Measurements from ENCODE around the gene TLDC2.
"Not testable (repeated sequence)": the region's sequence is repeated elsewhere in the genome, so short reads cannot be mapped to it uniquely, and the experiment has no call there.

The TLDC2 gene

DNA sequence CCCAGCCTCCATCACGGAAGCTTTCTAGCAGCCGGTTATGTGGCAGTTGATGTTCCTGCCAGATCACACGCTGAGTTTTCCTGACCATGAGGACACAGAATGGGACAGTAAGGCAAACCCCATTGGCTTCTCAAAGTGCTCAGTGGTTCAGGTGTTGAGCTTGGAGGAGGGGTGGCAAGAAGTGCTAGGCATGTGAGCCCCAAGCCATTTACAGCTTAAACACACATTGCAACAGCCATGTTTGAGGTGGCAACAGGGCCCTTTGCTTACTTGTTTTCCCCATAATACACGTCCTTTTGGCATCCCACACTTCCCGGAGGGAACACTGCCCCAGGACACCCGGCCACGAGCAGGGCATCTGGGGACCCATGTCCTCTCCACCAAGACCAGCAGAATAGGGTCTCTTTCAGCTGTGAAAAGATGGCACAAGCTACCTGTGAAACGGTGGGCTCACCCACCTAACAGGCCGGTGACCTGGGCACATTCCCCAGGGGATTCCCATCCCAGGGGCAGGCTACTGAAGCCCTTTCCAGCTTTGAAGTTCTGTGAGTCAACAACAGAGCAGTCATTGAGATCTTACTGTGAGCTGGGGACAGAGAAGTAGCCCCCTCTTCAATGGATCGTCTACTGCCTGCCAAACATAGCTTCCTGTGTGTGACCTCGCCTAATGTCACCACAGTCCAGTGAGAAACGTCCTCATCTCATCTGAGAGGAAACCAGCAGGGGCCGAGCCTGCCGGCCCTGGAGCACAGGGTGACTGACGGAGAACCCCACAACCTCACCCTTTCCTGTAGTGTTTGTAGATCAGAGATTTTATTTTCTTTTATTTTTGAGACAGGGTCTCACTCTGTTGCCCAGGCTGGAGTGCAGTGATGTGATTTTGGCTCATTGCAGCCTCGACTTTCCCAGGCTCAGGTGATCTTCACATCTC is 4.0 kb upstream of the TLDC2 start:
- TF ChIP-seq, protein P1, sequence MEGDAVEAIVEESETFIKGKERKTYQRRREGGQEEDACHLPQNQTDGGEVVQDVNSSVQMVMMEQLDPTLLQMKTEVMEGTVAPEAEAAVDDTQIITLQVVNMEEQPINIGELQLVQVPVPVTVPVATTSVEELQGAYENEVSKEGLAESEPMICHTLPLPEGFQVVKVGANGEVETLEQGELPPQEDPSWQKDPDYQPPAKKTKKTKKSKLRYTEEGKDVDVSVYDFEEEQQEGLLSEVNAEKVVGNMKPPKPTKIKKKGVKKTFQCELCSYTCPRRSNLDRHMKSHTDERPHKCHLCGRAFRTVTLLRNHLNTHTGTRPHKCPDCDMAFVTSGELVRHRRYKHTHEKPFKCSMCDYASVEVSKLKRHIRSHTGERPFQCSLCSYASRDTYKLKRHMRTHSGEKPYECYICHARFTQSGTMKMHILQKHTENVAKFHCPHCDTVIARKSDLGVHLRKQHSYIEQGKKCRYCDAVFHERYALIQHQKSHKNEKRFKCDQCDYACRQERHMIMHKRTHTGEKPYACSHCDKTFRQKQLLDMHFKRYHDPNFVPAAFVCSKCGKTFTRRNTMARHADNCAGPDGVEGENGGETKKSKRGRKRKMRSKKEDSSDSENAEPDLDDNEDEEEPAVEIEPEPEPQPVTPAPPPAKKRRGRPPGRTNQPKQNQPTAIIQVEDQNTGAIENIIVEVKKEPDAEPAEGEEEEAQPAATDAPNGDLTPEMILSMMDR (IDR thresholded peaks at IDR 0.05; ENCODE audit: low read depth, low read length, missing control alignments): no peak
- DNase-seq (ENCODE audit: extremely low read depth, low read depth): no peak
- H3K4me3 ChIP-seq (replicated peaks; ENCODE audit: low read depth, low read length): no peak overlapping the region

DNA sequence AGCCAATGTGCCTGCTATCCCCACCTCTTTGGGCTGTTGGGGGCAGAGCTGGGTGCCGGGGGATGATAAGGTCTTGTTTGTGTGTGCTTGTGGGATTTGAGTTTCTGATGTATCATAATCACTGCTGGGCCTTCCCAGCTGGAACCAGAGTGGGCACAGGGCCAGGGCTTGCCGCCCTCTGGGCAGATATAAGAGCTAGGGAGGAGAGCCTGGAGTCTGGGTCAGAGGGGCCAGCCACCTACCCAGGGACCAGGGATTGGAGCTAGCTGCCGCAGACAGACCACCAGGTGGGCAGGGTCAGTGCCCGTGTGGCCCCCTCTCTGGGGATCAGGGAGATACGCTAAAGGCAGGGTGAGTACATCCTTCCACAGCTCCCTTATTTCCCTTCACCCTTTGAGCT is 3.1 kb upstream of the TLDC2 start:
- TF ChIP-seq, protein P1 (IDR thresholded peaks at IDR 0.05; ENCODE audit: low read depth, low read length, missing control alignments): no peak
- no peak overlapping the region for H3K4me3 ChIP-seq (replicated peaks; ENCODE audit: low read depth, low read length)
- DNase-seq (ENCODE audit: extremely low read depth, low read depth): no peak

DNA sequence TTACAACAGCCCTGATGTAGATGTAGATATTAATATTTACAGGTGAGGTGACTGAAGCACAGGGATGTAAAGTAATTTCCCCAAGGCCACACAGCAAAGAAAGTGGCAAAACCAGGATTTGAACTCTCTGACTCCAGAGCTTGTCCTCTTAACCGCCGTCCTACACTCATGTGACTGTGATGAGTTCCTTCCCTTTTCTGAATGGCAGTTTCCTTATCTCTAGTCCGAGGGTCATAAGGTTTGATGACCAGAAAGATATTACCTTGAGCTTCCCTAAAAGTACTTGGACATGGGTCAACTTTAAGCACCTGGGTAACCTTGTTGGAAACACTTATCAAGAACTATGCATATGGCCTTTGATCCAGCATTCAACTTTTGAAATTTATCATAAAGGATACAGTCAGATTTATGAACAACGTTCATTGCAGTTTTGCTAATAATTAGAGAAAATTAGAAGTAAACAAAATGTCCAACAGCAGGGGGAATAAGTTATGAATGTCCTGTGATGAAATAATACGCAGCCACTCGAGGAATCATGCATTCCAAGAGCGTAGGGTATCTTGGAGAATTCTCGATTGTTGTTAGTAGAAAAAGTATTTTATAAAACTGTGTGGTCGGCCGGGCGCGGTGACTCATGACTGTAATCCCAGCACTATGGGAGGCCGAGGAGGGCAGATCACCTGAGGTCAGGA is 2.3 kb upstream of the TLDC2 start:
- DNase-seq (ENCODE audit: extremely low read depth, low read depth): no peak
- H3K4me3 ChIP-seq (replicated peaks; ENCODE audit: low read depth, low read length): no peak overlapping the region
- TF ChIP-seq, protein P1 (IDR thresholded peaks at IDR 0.05; ENCODE audit: low read depth, low read length, missing control alignments): no peak

DNA sequence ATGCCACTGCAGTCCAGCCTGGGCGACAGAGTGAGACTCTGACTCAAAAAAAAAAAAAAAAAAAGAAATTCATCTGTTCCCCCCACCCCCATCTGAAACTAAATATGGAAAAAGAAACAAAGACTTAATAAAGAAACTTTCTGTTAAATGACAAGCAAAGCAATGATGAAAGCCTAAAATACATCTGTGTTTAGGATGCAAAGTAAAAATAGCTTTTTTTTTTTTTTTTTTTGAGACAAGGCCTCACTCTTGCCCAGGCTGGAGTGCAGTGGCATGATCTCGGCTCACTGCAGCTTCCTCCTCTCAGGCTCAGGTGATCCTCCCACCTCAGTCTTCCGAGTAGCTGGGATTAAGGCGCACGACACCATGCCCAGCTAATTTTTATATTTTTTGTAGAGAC is 845 bp upstream of the TLDC2 start:
- not testable (repeated sequence) for DNase-seq (ENCODE audit: extremely low read depth, low read depth); H3K4me3 ChIP-seq (replicated peaks; ENCODE audit: low read depth, low read length)

DNA sequence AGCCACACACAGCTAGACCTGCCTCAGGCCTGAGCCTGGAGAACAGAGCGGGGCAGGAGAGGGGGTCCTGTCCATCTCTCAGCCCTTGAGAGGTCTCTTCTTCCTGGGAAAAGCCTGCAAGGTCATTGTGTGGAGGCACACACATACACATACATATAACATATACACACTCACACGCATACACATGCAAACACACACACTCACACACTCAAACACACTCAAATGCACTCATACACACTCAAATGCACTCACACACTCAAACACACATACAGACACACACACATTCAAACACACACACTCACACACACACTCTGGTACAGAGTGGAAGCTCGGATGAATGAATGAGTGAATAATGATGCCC is 515 bp downstream of the TLDC2 start:
- no peak for DNase-seq (ENCODE audit: extremely low read depth, low read depth)
- H3K4me3 ChIP-seq (replicated peaks; ENCODE audit: low read depth, low read length): no peak overlapping the region
- TF ChIP-seq, protein P1 (IDR thresholded peaks at IDR 0.05; ENCODE audit: low read depth, low read length, missing control alignments): no peak

DNA sequence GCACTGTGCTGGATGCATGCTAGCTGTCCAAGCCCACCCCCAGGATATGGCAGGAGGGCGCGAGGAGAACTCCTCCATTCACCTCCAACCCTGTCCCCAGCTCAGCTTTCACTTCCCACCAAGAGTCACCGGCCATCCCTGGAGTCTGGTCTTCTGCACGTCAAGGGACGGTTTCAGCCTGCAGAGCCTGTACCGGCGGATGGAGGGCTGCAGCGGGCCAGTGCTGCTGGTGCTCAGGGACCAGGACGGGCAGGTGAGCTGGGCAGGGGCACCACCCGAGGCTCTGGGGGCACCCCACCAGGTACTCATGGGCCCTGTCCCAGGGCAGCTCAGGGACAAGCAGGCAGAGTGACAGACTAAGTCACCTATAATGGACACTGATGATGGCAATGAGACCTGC is 3.0 kb downstream of the TLDC2 start:
- TF ChIP-seq, protein P1 (IDR thresholded peaks at IDR 0.05; ENCODE audit: low read depth, low read length, missing control alignments): no peak
- no peak for DNase-seq (ENCODE audit: extremely low read depth, low read depth)
- H3K4me3 ChIP-seq (replicated peaks; ENCODE audit: low read depth, low read length): no peak overlapping the region

DNA sequence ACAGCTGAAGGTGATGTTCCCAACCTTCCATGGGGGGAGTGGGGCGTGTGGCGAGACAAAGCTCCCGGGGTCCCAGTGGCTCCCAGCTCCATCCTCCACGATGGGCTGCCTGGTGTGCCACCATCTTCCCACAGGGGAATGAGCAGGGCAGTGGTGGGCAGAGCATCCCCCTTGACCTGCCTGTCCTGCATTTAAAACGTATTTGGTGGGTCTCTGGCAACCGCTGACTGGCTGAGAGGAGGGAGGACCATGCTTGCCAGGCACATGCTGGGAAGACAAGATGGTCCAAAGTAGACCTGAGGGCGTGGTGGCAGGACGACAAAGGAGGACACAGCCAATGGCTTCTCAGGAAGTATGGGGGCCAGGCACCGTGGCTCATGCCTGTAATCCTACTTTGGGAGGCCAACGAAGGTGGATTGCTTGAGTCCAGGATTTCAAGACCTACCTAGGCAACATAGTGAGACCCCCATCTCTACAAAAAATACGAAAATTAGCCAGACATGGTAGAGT is 4.9 kb downstream of the TLDC2 start:
- no peak overlapping the region for H3K4me3 ChIP-seq (replicated peaks; ENCODE audit: low read depth, low read length)
- TF ChIP-seq, protein P1 (IDR thresholded peaks at IDR 0.05; ENCODE audit: low read depth, low read length, missing control alignments): no peak
- DNase-seq (ENCODE audit: extremely low read depth, low read depth): no peak

Measured in HFF-Myc (cell line).